ENCODE results near the gene DCTD.

The DCTD gene

DNA sequence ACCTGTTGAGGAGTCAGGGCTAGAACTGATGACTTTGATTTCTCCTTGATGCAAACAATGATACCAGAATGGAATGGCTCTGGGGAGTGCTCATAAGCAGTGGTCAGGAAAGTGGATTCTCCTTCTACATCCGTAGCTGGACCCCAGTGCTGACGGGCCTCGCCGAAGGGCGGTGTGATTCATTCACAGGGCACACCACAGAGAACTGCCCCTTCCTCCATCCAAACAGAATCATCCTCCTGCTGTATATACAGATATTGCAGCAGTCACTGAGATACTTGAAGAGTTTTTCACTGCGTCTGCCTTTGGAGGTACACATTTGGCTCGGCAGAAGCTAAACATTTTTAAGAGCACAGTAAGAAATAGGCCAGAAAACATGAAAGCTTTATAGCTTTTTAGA, 7.3 kb upstream of the DCTD start:
- POLR2A ChIA-PET, result interaction anchor here (1.0 kb wide), 1 partner anchor 8 kb away, joined by 3 read pairs; no protein-coding TSS in a partner anchor
- H3K4me3 ChIP-seq (ENCODE audit: low read depth, low read length), result no peak overlapping the region
- CTCF ChIA-PET, result interaction anchor here (0.7 to 11.5 kb wide), 13 partner anchors 9 to 1786 kb away, joined by 3 to 110 read pairs (median 4); partner anchors contain the start of gene WWC2
- TF ChIP-seq, protein P1, sequence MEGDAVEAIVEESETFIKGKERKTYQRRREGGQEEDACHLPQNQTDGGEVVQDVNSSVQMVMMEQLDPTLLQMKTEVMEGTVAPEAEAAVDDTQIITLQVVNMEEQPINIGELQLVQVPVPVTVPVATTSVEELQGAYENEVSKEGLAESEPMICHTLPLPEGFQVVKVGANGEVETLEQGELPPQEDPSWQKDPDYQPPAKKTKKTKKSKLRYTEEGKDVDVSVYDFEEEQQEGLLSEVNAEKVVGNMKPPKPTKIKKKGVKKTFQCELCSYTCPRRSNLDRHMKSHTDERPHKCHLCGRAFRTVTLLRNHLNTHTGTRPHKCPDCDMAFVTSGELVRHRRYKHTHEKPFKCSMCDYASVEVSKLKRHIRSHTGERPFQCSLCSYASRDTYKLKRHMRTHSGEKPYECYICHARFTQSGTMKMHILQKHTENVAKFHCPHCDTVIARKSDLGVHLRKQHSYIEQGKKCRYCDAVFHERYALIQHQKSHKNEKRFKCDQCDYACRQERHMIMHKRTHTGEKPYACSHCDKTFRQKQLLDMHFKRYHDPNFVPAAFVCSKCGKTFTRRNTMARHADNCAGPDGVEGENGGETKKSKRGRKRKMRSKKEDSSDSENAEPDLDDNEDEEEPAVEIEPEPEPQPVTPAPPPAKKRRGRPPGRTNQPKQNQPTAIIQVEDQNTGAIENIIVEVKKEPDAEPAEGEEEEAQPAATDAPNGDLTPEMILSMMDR (IDR thresholded peaks at IDR 0.05; ENCODE audit: insufficient read depth, low read length, missing control alignments), result no peak
- DNase-seq (ENCODE audit: low read depth, low spot score), result no peak

DNA sequence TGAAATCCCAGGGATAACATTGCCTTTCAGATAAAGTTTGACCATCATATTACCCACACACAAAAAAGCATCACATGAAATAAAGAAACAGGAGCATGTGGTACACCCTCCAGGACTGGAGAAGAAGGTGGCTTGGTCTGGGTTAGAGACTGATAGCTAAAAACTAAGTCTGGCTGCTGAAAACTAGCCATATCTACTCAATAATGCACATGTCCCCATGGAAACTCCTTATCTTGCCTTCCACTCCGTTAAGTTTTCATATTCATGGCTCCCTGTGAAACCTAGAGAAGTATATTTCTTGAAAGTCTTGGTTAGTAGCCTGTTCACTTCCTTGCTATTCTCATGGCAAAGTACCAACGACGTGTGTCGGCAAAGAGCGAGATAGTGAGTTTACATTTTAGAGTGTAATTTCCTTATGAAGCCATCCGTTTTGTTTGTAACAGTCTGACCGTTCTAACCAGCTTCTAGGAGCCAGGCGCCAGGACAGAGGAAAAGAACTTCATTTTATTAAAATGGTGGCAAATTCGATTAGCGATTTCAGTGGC, 6.7 kb upstream of the DCTD start:
- ChIA-PET CTCF (interaction anchor here (2.2 to 11.5 kb wide), 3 partner anchors 12 to 339 kb away, joined by 11 to 110 read pairs (median 84); no protein-coding TSS in a partner anchor), POLR2A (no interaction called here)
- no peak for DNase-seq (ENCODE audit: low read depth, low spot score)
- H3K4me3 ChIP-seq (ENCODE audit: low read depth, low read length), result no peak overlapping the region
- TF ChIP-seq, protein P1 (IDR thresholded peaks at IDR 0.05; ENCODE audit: insufficient read depth, low read length, missing control alignments), result no peak

DNA sequence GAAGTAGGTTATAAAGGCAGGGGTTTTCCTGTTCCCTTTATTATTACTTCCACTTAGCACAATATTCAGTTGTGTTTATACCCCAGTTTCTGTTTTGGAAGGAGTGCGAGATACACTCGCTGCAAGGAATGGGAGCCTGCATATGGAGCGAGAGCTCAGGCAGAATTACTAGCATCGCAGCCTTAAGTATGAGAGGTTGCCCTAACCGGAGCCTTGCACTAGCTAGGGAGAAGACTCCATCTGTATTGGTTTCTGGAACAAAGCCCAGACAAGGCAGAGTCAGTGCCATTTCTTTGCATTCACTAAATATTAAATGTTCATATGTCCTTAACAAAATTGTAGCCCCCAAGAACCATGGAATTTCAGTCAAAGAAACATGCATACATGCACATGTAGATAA, 6.2 kb upstream of the DCTD start:
- POLR2A ChIA-PET, result no interaction called here
- no peak overlapping the region for H3K4me3 ChIP-seq (ENCODE audit: low read depth, low read length)
- DNase-seq (ENCODE audit: low read depth, low spot score), result no peak
- TF ChIP-seq, protein P1 (IDR thresholded peaks at IDR 0.05; ENCODE audit: insufficient read depth, low read length, missing control alignments), result no peak
- CTCF ChIA-PET, result interaction anchor here (9.9 to 11.5 kb wide), 2 partner anchors 15 to 339 kb away, joined by 84 to 110 read pairs; no protein-coding TSS in a partner anchor

DNA sequence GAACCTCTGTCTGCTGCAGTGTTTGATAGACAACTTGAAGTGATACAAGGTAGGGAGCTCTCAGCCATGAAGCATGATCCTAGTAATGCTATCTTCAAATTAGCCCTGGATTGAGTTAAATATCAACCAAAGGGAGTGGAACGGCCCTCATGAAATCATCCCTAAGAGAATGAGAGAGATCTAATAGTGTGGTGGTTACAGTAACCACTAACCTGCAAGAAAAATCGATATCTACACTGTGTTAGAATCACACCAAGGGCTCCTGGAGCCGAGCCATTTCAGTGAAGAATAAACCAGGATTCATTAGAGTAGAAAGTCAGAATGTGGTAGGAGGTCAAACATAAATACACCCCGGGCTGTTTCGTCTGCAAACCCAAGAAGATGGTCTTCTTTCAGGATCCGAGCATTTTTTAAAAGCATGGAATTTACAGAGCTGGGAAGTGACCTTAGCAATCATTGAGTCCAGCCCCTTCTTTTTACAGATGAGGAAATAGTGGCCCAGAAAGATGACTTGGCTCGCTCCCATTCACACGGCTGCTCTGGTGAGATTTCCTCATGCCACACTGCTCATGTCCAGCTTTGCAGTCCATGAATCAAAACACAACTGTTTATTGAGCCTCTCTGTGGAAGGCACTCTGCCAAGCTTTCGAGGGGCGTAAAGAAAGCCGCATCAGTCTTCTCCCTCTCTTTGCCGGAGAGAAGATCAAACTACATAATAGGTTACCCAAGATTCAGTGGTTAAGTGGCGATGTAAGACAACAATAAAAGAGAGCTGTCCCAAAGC, 5.5 kb upstream of the DCTD start:
- POLR2A ChIA-PET, result no interaction called here
- CTCF ChIA-PET, result interaction anchor here (0.9 to 9.9 kb wide), 2 partner anchors 15 to 339 kb away, joined by 4 to 84 read pairs; no protein-coding TSS in a partner anchor
- H3K4me3 ChIP-seq (ENCODE audit: low read depth, low read length), result no peak overlapping the region

DNA sequence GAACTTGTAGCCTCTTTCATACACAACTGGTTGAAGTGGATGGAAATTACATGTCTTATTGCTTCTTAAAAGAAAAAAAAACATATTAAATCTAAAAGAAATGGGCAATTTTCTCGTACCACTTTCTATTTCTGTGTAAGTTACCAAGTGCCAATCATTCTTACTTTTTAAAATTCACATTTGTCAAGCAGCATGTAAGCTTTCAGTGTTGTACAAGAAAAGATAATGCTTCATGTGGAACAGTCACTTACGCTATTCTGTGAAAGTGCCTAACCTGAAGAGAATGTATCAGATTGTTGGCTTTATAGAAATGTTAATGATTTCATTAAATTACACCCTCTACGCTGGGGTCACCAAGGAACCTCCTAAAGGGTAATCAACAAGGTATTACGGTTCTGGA, 4.4 kb upstream of the DCTD start:
- POLR2A ChIA-PET, result no interaction called here
- DNase-seq (ENCODE audit: low read depth, low spot score), result no peak
- TF ChIP-seq, protein P1 (IDR thresholded peaks at IDR 0.05; ENCODE audit: insufficient read depth, low read length, missing control alignments), result no peak
- CTCF ChIA-PET, result interaction anchor here (9.9 kb wide), 1 partner anchor 16 kb away, joined by 84 read pairs; no protein-coding TSS in a partner anchor
- H3K4me3 ChIP-seq (ENCODE audit: low read depth, low read length), result no peak overlapping the region

More for the DNA sequence above, 5.5 kb upstream of the DCTD start:
- no peak for DNase-seq (ENCODE audit: low read depth, low spot score)
- TF ChIP-seq, protein P1 (IDR thresholded peaks at IDR 0.05; ENCODE audit: insufficient read depth, low read length, missing control alignments), result no peak

DNA sequence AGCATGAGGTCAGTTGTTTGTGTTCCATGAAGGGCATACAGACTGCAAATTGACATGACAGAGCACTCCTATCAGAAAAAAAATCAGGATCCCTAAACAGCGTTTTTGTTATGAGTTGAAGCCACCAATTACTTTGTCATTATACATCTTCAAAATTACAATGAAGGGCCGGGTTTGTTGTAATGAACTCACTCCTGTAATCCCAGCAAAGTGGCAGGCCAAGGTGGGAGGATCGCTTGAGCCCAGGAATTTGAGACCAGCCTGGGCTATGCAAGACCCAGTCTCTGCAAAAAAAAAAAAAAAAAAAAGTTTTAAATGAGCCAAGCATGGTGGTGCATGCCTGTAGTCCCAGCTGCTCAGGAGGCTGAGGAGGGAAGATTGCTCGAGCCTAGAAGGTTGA, 3.5 kb upstream of the DCTD start:
- POLR2A ChIA-PET, result no interaction called here
- H3K4me3 ChIP-seq (ENCODE audit: low read depth, low read length), result no peak overlapping the region
- CTCF ChIA-PET, result interaction anchor here (9.9 kb wide), 1 partner anchor 17 kb away, joined by 84 read pairs; no protein-coding TSS in a partner anchor
- TF ChIP-seq, protein P1 (IDR thresholded peaks at IDR 0.05; ENCODE audit: insufficient read depth, low read length, missing control alignments), result no peak
- DNase-seq (ENCODE audit: low read depth, low spot score), result no peak
